ENCODE results near the gene KRT222. TPM values are rescaled to one million over a fixed set of nuclear protein-coding genes. Genes with fewer than 3 reads are reported as not detected.

Gene KRT222
- total and polyA plus RNA-seq, 2 of the 13 experiments (the other 11 are each of a cell fraction or from before 2014, with no cell fraction given) = not detected

GRCh38 chr17:40618754-40619625 lies 46.0 kb downstream of the KRT222 start (continued):
- no peak for TF ChIP-seq ZNF337 (CRISPR knock-in tag; IDR thresholded peaks at IDR 0.05; ENCODE audit: borderline replicate concordance, low read depth)
- no peak for TF ChIP-seq ZBTB14 (CRISPR knock-in tag; IDR thresholded peaks at IDR 0.05)
- TF ChIP-seq ZNF878 (CRISPR knock-in tag; IDR thresholded peaks at IDR 0.05) = no peak
- TF ChIP-seq LRRFIP1 (CRISPR knock-in tag; conservative IDR thresholded peaks at IDR 0.05) = no peak
- TF ChIP-seq ZBTB42 (CRISPR knock-in tag; IDR thresholded peaks at IDR 0.05) = no peak
- TF ChIP-seq, protein P1, sequence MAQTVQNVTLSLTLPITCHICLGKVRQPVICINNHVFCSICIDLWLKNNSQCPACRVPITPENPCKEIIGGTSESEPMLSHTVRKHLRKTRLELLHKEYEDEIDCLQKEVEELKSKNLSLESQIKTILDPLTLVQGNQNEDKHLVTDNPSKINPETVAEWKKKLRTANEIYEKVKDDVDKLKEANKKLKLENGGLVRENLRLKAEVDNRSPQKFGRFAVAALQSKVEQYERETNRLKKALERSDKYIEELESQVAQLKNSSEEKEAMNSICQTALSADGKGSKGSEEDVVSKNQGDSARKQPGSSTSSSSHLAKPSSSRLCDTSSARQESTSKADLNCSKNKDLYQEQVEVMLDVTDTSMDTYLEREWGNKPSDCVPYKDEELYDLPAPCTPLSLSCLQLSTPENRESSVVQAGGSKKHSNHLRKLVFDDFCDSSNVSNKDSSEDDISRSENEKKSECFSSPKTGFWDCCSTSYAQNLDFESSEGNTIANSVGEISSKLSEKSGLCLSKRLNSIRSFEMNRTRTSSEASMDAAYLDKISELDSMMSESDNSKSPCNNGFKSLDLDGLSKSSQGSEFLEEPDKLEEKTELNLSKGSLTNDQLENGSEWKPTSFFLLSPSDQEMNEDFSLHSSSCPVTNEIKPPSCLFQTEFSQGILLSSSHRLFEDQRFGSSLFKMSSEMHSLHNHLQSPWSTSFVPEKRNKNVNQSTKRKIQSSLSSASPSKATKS (CRISPR knock-in tag; IDR thresholded peaks at IDR 0.05) = no peak
- TF ChIP-seq TOPORS (CRISPR knock-in tag; IDR thresholded peaks at IDR 0.05) = no peak
- TF ChIP-seq ZNF205 (CRISPR knock-in tag; IDR thresholded peaks at IDR 0.05) = no peak
- no peak for TF ChIP-seq FOXP1 (IDR thresholded peaks at IDR 0.05)
- TF ChIP-seq FOXP1 (CRISPR knock-in tag; IDR thresholded peaks at IDR 0.05) = no peak; the same call in 1 of the 2 replicates
- no peak for TF ChIP-seq NCOA5 (CRISPR knock-in tag; IDR thresholded peaks at IDR 0.05)
- no peak for TF ChIP-seq PAX8 (CRISPR knock-in tag; IDR thresholded peaks at IDR 0.05; ENCODE audit: borderline replicate concordance)
- no peak for TF ChIP-seq SMC3 (IDR thresholded peaks at IDR 0.05; ENCODE audit: low read length)
- TF ChIP-seq ZNF614 (CRISPR knock-in tag; IDR thresholded peaks at IDR 0.05; ENCODE audit: borderline replicate concordance) = 0 out of 2 replicates have a peak, but pooled peaks have one; percentile 10
- TF ChIP-seq, protein P2, sequence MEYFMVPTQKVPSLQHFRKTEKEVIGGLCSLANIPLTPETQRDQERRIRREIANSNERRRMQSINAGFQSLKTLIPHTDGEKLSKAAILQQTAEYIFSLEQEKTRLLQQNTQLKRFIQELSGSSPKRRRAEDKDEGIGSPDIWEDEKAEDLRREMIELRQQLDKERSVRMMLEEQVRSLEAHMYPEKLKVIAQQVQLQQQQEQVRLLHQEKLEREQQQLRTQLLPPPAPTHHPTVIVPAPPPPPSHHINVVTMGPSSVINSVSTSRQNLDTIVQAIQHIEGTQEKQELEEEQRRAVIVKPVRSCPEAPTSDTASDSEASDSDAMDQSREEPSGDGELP (IDR thresholded peaks at IDR 0.05; ENCODE audit: borderline replicate concordance, low read depth) = peak; percentile 16; the same call in 1 of the 2 replicates
- TF ChIP-seq, protein P3, sequence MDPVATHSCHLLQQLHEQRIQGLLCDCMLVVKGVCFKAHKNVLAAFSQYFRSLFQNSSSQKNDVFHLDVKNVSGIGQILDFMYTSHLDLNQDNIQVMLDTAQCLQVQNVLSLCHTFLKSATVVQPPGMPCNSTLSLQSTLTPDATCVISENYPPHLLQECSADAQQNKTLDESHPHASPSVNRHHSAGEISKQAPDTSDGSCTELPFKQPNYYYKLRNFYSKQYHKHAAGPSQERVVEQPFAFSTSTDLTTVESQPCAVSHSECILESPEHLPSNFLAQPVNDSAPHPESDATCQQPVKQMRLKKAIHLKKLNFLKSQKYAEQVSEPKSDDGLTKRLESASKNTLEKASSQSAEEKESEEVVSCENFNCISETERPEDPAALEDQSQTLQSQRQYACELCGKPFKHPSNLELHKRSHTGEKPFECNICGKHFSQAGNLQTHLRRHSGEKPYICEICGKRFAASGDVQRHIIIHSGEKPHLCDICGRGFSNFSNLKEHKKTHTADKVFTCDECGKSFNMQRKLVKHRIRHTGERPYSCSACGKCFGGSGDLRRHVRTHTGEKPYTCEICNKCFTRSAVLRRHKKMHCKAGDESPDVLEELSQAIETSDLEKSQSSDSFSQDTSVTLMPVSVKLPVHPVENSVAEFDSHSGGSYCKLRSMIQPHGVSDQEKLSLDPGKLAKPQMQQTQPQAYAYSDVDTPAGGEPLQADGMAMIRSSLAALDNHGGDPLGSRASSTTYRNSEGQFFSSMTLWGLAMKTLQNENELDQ (CRISPR knock-in tag; IDR thresholded peaks at IDR 0.05; ENCODE audit: borderline replicate concordance) = no peak

Measured in HepG2 (cell line).